Measurements from ENCODE around the gene SYVN1. TPM values are rescaled to one million over a fixed set of nuclear protein-coding genes. Genes with fewer than 3 reads are reported as not detected.

Gene SYVN1
- total and polyA plus RNA-seq, 4 donors, result 19.9 to 210 (median 56.6) TPM

DNA sequence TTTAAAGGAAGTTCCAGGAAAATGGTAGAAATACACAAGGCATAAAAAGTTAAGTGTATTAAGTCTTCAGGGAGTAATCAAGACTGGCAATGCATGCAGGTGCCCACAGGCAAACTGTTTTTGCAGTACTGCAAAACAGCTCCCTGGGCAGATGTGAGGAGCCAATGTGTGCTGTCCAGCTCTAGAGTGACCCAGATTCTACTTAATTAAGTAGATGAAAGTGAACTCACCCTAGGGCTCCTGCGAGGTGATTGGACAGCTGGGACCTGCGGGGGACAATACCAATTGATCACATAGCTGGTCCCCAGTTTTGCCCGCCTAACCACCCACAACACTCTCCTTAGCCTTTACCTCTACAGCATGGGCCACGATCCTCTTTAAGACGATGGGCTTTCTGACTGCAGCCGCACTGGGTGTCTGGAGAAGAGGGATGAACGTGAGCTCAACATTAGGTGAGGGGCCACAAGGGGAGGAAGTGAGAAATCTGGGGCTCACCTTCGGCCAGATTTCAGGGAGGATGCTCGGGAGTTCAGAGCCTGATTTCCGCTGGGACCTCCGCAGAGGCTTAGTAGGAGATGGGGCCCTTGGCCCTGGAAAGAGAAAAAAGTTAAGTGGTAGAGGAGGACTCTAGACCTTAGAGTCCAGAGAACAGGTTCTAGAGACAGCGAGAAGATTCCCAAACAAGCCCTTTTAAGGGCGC is 51.0 kb downstream of the SYVN1 start:
- Histone ChIP-seq H3K27ac (ENCODE audit: low read depth in 1 of 2, low read length in 2 of 2) (no peak overlapping the region), H3K27me3 (ENCODE audit: control insufficient read depth in 4 of 4, insufficient read depth in 4 of 4, low read length in 3 of 4) (no peaks in the 10 kb centered on the region), H3K4me1 (ENCODE audit: control insufficient read depth in 4 of 4, insufficient read depth in 4 of 4, low read length in 3 of 4) (peaks cover 10 to 23% (median 18%) of the 10 kb centered on the region in 4 donors), H3K4me3 (ENCODE audit: low read depth in 1 of 3, low read length in 3 of 3) (peak overlapping the region; percentile 75 to 96 (median 80)), H3K9ac (ENCODE audit: low read depth in 1 of 2, low read length in 2 of 2) (peak overlapping the region in 1 of 2 donors; percentile 69), H3K36me3 (ENCODE audit: control insufficient read depth in 4 of 4, insufficient read depth in 3 of 4, low read depth in 1 of 4, low read length in 3 of 4) (peaks cover 3 to 26% (median 4%) of the 10 kb centered on the region in 4 donors), H3K9me3 (ENCODE audit: control insufficient read depth in 4 of 4, low read length in 3 of 4) (no peaks in the 10 kb centered on the region)
- TF ChIP-seq NR2F2 (IDR thresholded peaks at IDR 0.05) (no peak), TAF1 (conservative IDR thresholded peaks at IDR 0.05) (no peak), HNF4A (conservative IDR thresholded peaks at IDR 0.05) (no peak), RAD21 (IDR thresholded peaks at IDR 0.05) (no peak), HNF4G (IDR thresholded peaks at IDR 0.05) (no peak), RXRA (IDR thresholded peaks at IDR 0.05) (no peak), GABPA (IDR thresholded peaks at IDR 0.05 in 1 of 2, conservative IDR thresholded peaks at IDR 0.05 in 1 of 2) (no peak), FOXA2 (IDR thresholded peaks at IDR 0.05) (no peak), FOXA1 (IDR thresholded peaks at IDR 0.05) (no peak), SP1 (IDR thresholded peaks at IDR 0.05) (no peak), EGR1 (IDR thresholded peaks at IDR 0.05; ENCODE audit: low read depth in 2 of 2) (no peak), JUND (IDR thresholded peaks at IDR 0.05) (no peak), YY1 (IDR thresholded peaks at IDR 0.05) (no peak)
- TF ChIP-seq, protein P1, sequence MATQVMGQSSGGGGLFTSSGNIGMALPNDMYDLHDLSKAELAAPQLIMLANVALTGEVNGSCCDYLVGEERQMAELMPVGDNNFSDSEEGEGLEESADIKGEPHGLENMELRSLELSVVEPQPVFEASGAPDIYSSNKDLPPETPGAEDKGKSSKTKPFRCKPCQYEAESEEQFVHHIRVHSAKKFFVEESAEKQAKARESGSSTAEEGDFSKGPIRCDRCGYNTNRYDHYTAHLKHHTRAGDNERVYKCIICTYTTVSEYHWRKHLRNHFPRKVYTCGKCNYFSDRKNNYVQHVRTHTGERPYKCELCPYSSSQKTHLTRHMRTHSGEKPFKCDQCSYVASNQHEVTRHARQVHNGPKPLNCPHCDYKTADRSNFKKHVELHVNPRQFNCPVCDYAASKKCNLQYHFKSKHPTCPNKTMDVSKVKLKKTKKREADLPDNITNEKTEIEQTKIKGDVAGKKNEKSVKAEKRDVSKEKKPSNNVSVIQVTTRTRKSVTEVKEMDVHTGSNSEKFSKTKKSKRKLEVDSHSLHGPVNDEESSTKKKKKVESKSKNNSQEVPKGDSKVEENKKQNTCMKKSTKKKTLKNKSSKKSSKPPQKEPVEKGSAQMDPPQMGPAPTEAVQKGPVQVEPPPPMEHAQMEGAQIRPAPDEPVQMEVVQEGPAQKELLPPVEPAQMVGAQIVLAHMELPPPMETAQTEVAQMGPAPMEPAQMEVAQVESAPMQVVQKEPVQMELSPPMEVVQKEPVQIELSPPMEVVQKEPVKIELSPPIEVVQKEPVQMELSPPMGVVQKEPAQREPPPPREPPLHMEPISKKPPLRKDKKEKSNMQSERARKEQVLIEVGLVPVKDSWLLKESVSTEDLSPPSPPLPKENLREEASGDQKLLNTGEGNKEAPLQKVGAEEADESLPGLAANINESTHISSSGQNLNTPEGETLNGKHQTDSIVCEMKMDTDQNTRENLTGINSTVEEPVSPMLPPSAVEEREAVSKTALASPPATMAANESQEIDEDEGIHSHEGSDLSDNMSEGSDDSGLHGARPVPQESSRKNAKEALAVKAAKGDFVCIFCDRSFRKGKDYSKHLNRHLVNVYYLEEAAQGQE (IDR thresholded peaks at IDR 0.05), result no peak
- TF ChIP-seq, protein P2, sequence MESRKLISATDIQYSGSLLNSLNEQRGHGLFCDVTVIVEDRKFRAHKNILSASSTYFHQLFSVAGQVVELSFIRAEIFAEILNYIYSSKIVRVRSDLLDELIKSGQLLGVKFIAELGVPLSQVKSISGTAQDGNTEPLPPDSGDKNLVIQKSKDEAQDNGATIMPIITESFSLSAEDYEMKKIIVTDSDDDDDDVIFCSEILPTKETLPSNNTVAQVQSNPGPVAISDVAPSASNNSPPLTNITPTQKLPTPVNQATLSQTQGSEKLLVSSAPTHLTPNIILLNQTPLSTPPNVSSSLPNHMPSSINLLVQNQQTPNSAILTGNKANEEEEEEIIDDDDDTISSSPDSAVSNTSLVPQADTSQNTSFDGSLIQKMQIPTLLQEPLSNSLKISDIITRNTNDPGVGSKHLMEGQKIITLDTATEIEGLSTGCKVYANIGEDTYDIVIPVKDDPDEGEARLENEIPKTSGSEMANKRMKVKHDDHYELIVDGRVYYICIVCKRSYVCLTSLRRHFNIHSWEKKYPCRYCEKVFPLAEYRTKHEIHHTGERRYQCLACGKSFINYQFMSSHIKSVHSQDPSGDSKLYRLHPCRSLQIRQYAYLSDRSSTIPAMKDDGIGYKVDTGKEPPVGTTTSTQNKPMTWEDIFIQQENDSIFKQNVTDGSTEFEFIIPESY (IDR thresholded peaks at IDR 0.05), result no peak
- TF ChIP-seq, protein P3, sequence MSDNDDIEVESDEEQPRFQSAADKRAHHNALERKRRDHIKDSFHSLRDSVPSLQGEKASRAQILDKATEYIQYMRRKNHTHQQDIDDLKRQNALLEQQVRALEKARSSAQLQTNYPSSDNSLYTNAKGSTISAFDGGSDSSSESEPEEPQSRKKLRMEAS (IDR thresholded peaks at IDR 0.05), result no peak
- TF ChIP-seq, protein P4, sequence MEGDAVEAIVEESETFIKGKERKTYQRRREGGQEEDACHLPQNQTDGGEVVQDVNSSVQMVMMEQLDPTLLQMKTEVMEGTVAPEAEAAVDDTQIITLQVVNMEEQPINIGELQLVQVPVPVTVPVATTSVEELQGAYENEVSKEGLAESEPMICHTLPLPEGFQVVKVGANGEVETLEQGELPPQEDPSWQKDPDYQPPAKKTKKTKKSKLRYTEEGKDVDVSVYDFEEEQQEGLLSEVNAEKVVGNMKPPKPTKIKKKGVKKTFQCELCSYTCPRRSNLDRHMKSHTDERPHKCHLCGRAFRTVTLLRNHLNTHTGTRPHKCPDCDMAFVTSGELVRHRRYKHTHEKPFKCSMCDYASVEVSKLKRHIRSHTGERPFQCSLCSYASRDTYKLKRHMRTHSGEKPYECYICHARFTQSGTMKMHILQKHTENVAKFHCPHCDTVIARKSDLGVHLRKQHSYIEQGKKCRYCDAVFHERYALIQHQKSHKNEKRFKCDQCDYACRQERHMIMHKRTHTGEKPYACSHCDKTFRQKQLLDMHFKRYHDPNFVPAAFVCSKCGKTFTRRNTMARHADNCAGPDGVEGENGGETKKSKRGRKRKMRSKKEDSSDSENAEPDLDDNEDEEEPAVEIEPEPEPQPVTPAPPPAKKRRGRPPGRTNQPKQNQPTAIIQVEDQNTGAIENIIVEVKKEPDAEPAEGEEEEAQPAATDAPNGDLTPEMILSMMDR (IDR thresholded peaks at IDR 0.05; ENCODE audit: low read depth, low read length, missing input control), result no peak
- TF ChIP-seq, protein P5, sequence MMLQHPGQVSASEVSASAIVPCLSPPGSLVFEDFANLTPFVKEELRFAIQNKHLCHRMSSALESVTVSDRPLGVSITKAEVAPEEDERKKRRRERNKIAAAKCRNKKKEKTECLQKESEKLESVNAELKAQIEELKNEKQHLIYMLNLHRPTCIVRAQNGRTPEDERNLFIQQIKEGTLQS (IDR thresholded peaks at IDR 0.05), result no peak
- 7% methylated on average over 13 of the region's 13 CpGs for WGBS
- DNase-seq (ENCODE audit: low spot score), result no peak

Data from liver (tissue), 9 donors.